Esophagus muscularis mucosa (tissue), 4 donors: ENCODE measurements around the gene THOP1. TPM values are rescaled to one million over a fixed set of nuclear protein-coding genes. Genes with fewer than 3 reads are reported as not detected.

Experiments
- DNase-seq: peaks from one replicate; pipeline ENCODE4 v3.0.0-alpha.2; 2017; ENCODE audit errors: extremely low spot score
- H3K27ac ChIP-seq, 4 donors: fragments of 200-600 bp; sonication (generic); replicated peaks in 1 of 4; 1 replicate in 3 of 4; 2 replicates in 1 of 4; pipeline ENCODE4 v1.5.1; 2016 to 2019; ENCODE audit warnings: mild to moderate bottlenecking in 1 of 4
- H3K27me3 ChIP-seq, 4 donors: fragments of 200-600 bp; sonication (generic); one replicate each; pipeline versions ENCODE4 v1.5.1 to v1.6.0; 2016 to 2019
- H3K36me3 ChIP-seq, 4 donors: fragments of 200-600 bp; sonication (generic); one replicate each; pipeline ENCODE4 v1.5.1; 2016 to 2019
- H3K4me1 ChIP-seq, 4 donors: fragments of 200-600 bp; sonication (generic); one replicate each; pipeline ENCODE4 v1.5.1; 2016 to 2019
- H3K4me3 ChIP-seq, 4 donors: fragments of 200-600 bp; sonication (generic); 1 replicate in 2 of 4; 2 replicates in 2 of 4; pipeline ENCODE4 v1.5.1; 2016 to 2019; ENCODE audit warnings: mild to moderate bottlenecking in 4 of 4, moderate library complexity in 1 of 4
- H3K9me3 ChIP-seq, 4 donors: fragments of 200-600 bp; sonication (generic); 1 replicate in 3 of 4; 2 replicates in 1 of 4; pipeline ENCODE4 v1.5.1; 2016 to 2019
- CTCF ChIP-seq, 3 experiments: fragments of 200-600 bp in 2 of 3; fragments of 450-650 bp in 1 of 3; sonication (generic) in 2 of 3; IDR thresholded peaks; one replicate each; pipeline ENCODE4 v1.5.1; 2017 to 2019; ENCODE audit warnings: antibody characterized with exemption in 3 of 3, mild to moderate bottlenecking in 2 of 3, moderate library complexity in 1 of 3
- EP300 ChIP-seq: sonication (generic); formaldehyde crosslinking; IDR thresholded peaks from one replicate; pipeline ENCODE4 v1.6.1; 2017; ENCODE audit warnings: antibody characterized with exemption
- POLR2A ChIP-seq: fragments of 450-650 bp; IDR thresholded peaks from one replicate; pipeline ENCODE4 v1.6.1; 2017; ENCODE audit warnings: antibody characterized with exemption, moderate library complexity, mild to moderate bottlenecking, low read depth
- POLR2AphosphoS5 ChIP-seq, 2 donors: sonication (generic); formaldehyde crosslinking; IDR thresholded peaks; one replicate each; pipeline ENCODE4 v1.6.1; 2017; ENCODE audit warnings: antibody characterized with exemption in 2 of 2
- WGBS: methylation state at CpG from one replicate; pipeline ENCODE4 v1.1.5; 2018; 5-methylcytosine and 5-hydroxymethylcytosine counted together
- intact Hi-C: fragments of 100-400 bp; cut with DNase I; formaldehyde crosslinking; loops from one replicate; pipeline ENCODE4 v1.15.1; 2023
- total RNA-seq, 4 donors: library from RNA; depleted of rRNA; stranded (reverse); fragments of >200 nt; gene quantifications; one replicate each; pipeline versions ENCODE4 v1.1.0 to v1.2.1, GENCODE V29; 2016

THOP1 gene
- total RNA-seq, 4 donors from 2014 or later, result 22.8 to 65.3 (median 42.4) TPM

- H3K4me1 ChIP-seq, result peaks cover 37 to 47% (median 40%) of the 10 kb centered on the region in 4 donors
- TF ChIP-seq POLR2AphosphoS5 (IDR thresholded peaks at IDR 0.05) (no peak), POLR2A (no peak), CTCF (IDR thresholded peaks at IDR 0.05) (no peak), EP300 (no peak)
- no peaks in the 10 kb centered on the region for H3K27me3 ChIP-seq
- peaks cover 37 to 58% (median 55%) of the 10 kb centered on the region in 4 donors for H3K36me3 ChIP-seq
- no peak overlapping the region for H3K4me3 ChIP-seq
- DNase-seq, result no peak
- H3K9me3 ChIP-seq, result no peaks in the 10 kb centered on the region
- peak overlapping the region in 1 of 4 donors; percentile 82 for H3K27ac ChIP-seq
- intact Hi-C loops, result no loop called here
- WGBS, result 90% methylated on average over 15 of the region's 29 CpGs
Observed at GRCh38 chr19:2768365-2769132, 16.8 kb upstream of the THOP1 start.

- DNase-seq, result no peak
- H3K9me3 ChIP-seq, result no peaks in the 10 kb centered on the region
- H3K36me3 ChIP-seq, result peaks cover 35 to 51% (median 49%) of the 10 kb centered on the region in 4 donors
- TF ChIP-seq POLR2A (no peak), POLR2AphosphoS5 (IDR thresholded peaks at IDR 0.05) (no peak), EP300 (no peak), CTCF (IDR thresholded peaks at IDR 0.05) (no peak)
- peaks cover 39 to 51% (median 41%) of the 10 kb centered on the region in 4 donors for H3K4me1 ChIP-seq
- no peaks in the 10 kb centered on the region for H3K27me3 ChIP-seq
- intact Hi-C loops, result no loop called here
- H3K4me3 ChIP-seq, result no peak overlapping the region
- H3K27ac ChIP-seq, result peak overlapping the region; percentile 15 to 82 (median 78)
- 33% methylated on average over 1 of the region's 8 CpGs for WGBS
Observed at GRCh38 chr19:2769218-2769617, 16.1 kb upstream of the THOP1 start.

- WGBS, result 59% methylated on average over 22 of the region's 40 CpGs
- Histone ChIP-seq H3K27ac (peak overlapping the region; percentile 73 to 82 (median 78)), H3K4me1 (peaks cover 50 to 62% (median 52%) of the 10 kb centered on the region in 4 donors), H3K9me3 (no peaks in the 10 kb centered on the region), H3K36me3 (peaks cover 29 to 40% (median 38%) of the 10 kb centered on the region in 4 donors), H3K27me3 (no peaks in the 10 kb centered on the region), H3K4me3 (peak overlapping the region in 2 of 4 donors; percentile 7 to 9)
- intact Hi-C loops, result no loop called here
- DNase-seq, result no peak
- TF ChIP-seq POLR2AphosphoS5 (IDR thresholded peaks at IDR 0.05) (peak; percentile 64 to 74), CTCF (IDR thresholded peaks at IDR 0.05) (no peak), EP300 (no peak), POLR2A (no peak)
Observed at GRCh38 chr19:2770055-2771013, 15.0 kb upstream of the THOP1 start.

GRCh38 chr19:2771786-2772674, 13.3 kb upstream of the THOP1 start:
- H3K9me3 ChIP-seq, result no peaks in the 10 kb centered on the region
- peak overlapping the region; percentile 73 to 82 (median 78) for H3K27ac ChIP-seq
- H3K27me3 ChIP-seq, result no peaks in the 10 kb centered on the region
- intact Hi-C loops, result no loop called here
- H3K4me3 ChIP-seq, result no peak overlapping the region
- H3K36me3 ChIP-seq, result peaks cover 13 to 26% (median 21%) of the 10 kb centered on the region in 4 donors
- H3K4me1 ChIP-seq, result peaks cover 53 to 79% (median 67%) of the 10 kb centered on the region in 4 donors
- no peak for TF ChIP-seq EP300
- TF ChIP-seq CTCF (IDR thresholded peaks at IDR 0.05), result no peak
- peak; percentile 25 to 42 for TF ChIP-seq POLR2AphosphoS5 (IDR thresholded peaks at IDR 0.05)
- TF ChIP-seq POLR2A, result no peak
- DNase-seq, result no peak
- WGBS, result 71% methylated on average over 19 of the region's 29 CpGs
